MCF 10A (cell line): Measurements from ENCODE around the gene PDE4D. TPM values are rescaled to one million over a fixed set of nuclear protein-coding genes. Genes with fewer than 3 reads are reported as not detected.

Experiments used
- BruUV-seq: library from RNA; stranded (reverse); fragments of 400-500 nt; replicated peaks from 2 replicates; lab custom pipeline; 2021; lab: Mats Ljungman, UMichigan
- CTCF ChIA-PET: fragments of 300-600 bp; sonication (Branson Sonifier 250); formaldehyde crosslinking; extraction: SDS; loops from one replicate; lab custom pipeline; 2021; ENCODE audit warnings: antibody characterized with exemption, inconsistent platforms; lab: Yijun Ruan, JAX
- POLR2A ChIA-PET: fragments of 300-600, 350-650 bp; sonication (Branson Sonifier 250); formaldehyde crosslinking; extraction: SDS; loops from one replicate; lab custom pipeline; 2020; ENCODE audit warnings: antibody characterized with exemption, inconsistent platforms; lab: Yijun Ruan, JAX
- DNase-seq: peaks from one replicate; pipeline ENCODE4 v3.0.0-alpha.2; 2018; ENCODE audit not compliant: unreplicated experiment
- H3K27ac Mint-ChIP-seq: one replicate; pipeline ENCODE4 v1.8.0; 2022; ENCODE audit warnings: mild to moderate bottlenecking, low read depth, mixed read lengths; ENCODE audit not compliant: unreplicated experiment
- H3K27me3 Mint-ChIP-seq: one replicate; pipeline ENCODE4 v1.8.0; 2022; ENCODE audit warnings: mixed read lengths; ENCODE audit not compliant: insufficient read depth, unreplicated experiment
- H3K36me3 Mint-ChIP-seq: one replicate; pipeline ENCODE4 v1.8.0; 2022; ENCODE audit warnings: mild to moderate bottlenecking, moderate library complexity, mixed read lengths; ENCODE audit not compliant: insufficient read depth, unreplicated experiment
- H3K4me1 Mint-ChIP-seq: one replicate; pipeline ENCODE4 v1.8.0; 2022; ENCODE audit warnings: mixed read lengths; ENCODE audit not compliant: insufficient read depth, unreplicated experiment
- H3K4me3 Mint-ChIP-seq: one replicate; pipeline ENCODE4 v1.8.0; 2022; ENCODE audit warnings: mild to moderate bottlenecking, moderate library complexity, mixed read lengths; ENCODE audit not compliant: unreplicated experiment
- H3K9me3 Mint-ChIP-seq: one replicate; pipeline ENCODE4 v1.8.0; 2022; ENCODE audit warnings: mixed read lengths; ENCODE audit not compliant: unreplicated experiment
- intact Hi-C: fragments of 100-400 bp; cut with micrococcal nuclease; formaldehyde crosslinking; loops from 2 replicates; pipeline ENCODE4 v1.14.1; 2022
- total RNA-seq: library from RNA; stranded (reverse); gene quantifications from 2 replicates; pipeline ENCODE4 v1.2.3, GENCODE V29; 2022
- TF ChIP-seq, protein P1 (sequence below): fragments of 200-600 bp; IDR thresholded peaks from one replicate; pipeline ENCODE4 v1.8.0; 2022; ENCODE audit warnings: antibody characterized with exemption, mild to moderate bottlenecking; ENCODE audit not compliant: unreplicated experiment

Gene PDE4D
- total RNA-seq, 1 experiment from 2014 or later = 85.0 TPM

DNA sequence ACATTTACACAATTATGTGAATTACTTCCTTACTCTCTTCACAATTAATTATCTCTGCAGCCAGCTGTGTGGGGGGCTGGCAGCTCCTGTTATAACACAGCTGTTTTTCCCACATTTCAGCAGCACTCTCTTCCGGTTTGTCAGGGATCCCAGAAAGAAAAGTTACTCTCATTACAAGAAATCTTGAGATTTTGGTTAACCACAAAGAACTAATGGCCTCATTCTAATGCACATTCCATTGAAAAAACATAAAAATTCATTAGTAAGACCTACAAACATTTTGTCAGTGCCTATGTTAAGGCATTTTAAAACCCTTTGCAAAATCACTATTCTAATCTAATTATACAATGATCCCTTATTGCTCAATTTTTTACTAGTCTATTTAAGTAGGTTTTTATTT is 64.1 kb downstream of the PDE4D start:
- Mint-ChIP-seq H3K36me3 (no peaks in the 10 kb centered on the region), H3K27me3 (peaks cover 94% of the 10 kb centered on the region), H3K27ac (no peak overlapping the region), H3K9me3 (no peaks in the 10 kb centered on the region), H3K4me1 (no peaks in the 10 kb centered on the region), H3K4me3 (no peak overlapping the region)
- TF ChIP-seq, protein P1, sequence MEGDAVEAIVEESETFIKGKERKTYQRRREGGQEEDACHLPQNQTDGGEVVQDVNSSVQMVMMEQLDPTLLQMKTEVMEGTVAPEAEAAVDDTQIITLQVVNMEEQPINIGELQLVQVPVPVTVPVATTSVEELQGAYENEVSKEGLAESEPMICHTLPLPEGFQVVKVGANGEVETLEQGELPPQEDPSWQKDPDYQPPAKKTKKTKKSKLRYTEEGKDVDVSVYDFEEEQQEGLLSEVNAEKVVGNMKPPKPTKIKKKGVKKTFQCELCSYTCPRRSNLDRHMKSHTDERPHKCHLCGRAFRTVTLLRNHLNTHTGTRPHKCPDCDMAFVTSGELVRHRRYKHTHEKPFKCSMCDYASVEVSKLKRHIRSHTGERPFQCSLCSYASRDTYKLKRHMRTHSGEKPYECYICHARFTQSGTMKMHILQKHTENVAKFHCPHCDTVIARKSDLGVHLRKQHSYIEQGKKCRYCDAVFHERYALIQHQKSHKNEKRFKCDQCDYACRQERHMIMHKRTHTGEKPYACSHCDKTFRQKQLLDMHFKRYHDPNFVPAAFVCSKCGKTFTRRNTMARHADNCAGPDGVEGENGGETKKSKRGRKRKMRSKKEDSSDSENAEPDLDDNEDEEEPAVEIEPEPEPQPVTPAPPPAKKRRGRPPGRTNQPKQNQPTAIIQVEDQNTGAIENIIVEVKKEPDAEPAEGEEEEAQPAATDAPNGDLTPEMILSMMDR = no peak
- CTCF ChIA-PET = interaction anchor here (0.6 to 0.8 kb wide), 3 partner anchors 16 to 59 kb away, joined by 3 read pairs; no protein-coding TSS in a partner anchor
- no TSS peak for BruUV-seq
- intact Hi-C loops = no loop called here
- POLR2A ChIA-PET = no interaction called here
- no peak for DNase-seq

DNA sequence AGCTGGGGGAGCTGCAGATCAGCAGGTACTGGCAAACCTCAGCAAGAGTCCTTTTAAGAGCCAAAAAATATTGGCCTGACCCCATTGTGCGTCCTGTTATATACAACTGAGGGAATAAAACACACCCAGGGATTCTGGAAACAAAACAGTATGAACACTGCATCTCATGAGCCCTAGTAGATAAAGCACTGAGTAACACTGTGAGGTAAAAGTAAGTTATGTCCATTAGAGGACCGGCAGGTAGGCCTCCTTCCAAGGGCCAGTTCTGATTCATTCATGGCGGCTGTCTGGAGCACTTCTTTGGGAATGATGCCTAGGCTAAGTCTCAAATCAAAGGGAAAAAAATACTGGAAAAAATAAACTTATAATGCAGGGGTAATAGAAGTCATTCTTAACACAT is 64.9 kb downstream of the PDE4D start:
- CTCF ChIA-PET = no interaction called here
- intact Hi-C loops = no loop called here
- BruUV-seq = no TSS peak
- Mint-ChIP-seq H3K27ac (no peak overlapping the region), H3K36me3 (no peaks in the 10 kb centered on the region), H3K9me3 (no peaks in the 10 kb centered on the region), H3K4me3 (no peak overlapping the region), H3K4me1 (no peaks in the 10 kb centered on the region), H3K27me3 (peaks cover 94% of the 10 kb centered on the region)
- POLR2A ChIA-PET = no interaction called here
- no peak for DNase-seq
- TF ChIP-seq, protein P1 = no peak

DNA sequence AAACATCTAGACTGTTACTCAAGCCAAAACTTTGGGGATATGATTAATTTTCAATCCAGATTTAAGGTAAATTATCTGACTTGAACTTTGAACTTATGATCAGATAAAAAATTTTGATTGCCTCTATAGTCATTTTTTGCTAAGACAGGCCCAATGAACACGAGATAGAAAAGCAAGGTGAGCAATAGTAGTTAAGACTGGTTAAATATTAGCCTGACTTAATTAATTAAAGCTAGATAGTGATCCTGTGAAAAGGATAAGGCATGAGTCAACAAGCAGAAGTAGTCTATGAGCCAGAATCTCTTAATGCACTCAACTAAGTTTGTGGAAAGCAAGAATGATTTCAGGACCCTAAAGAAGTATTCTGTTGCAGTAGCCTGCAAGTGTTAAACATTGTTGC is 66.5 kb downstream of the PDE4D start:
- Mint-ChIP-seq H3K4me1 (no peaks in the 10 kb centered on the region), H3K36me3 (no peaks in the 10 kb centered on the region), H3K9me3 (no peaks in the 10 kb centered on the region), H3K27ac (no peak overlapping the region), H3K4me3 (no peak overlapping the region), H3K27me3 (peaks cover 89% of the 10 kb centered on the region)
- no TSS peak for BruUV-seq
- POLR2A ChIA-PET = no interaction called here
- CTCF ChIA-PET = interaction anchor here (1.5 kb wide), 1 partner anchor 14 kb away, joined by 4 read pairs; no protein-coding TSS in a partner anchor
- TF ChIP-seq, protein P1 = no peak
- DNase-seq = no peak
- intact Hi-C loops = no loop called here

DNA sequence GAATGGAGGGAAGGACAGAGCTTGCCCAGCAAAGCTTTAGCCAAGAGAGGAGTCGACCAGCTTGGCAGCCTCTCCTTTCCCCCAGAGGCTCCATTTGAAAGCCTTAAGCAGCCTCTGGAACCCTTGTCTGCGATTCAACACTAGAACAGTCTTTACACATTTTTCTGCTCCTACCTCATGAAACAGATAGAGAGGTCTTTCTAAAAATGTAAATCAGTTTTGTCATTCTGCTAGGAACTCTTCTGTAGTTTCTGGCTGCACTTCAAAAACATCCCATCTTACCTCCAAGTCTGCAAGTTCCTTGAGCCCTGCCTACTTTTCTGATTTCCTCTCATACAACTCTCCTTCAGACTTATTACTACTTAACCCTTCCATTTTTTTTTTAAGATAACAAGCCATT is 70.1 kb downstream of the PDE4D start:
- no peak overlapping the region for H3K27ac Mint-ChIP-seq
- H3K4me3 Mint-ChIP-seq = no peak overlapping the region
- CTCF ChIA-PET = interaction anchor here (0.6 to 1.4 kb wide), 3 partner anchors 12 to 504 kb away, joined by 3 to 6 read pairs (median 3); no protein-coding TSS in a partner anchor
- POLR2A ChIA-PET = no interaction called here
- TF ChIP-seq, protein P1 = no peak
- H3K4me1 Mint-ChIP-seq = no peaks in the 10 kb centered on the region
- H3K27me3 Mint-ChIP-seq = peaks cover 71% of the 10 kb centered on the region
- no TSS peak for BruUV-seq
- no peaks in the 10 kb centered on the region for H3K9me3 Mint-ChIP-seq
- no peaks in the 10 kb centered on the region for H3K36me3 Mint-ChIP-seq
- intact Hi-C loops = no loop called here
- no peak for DNase-seq
